Naive thymus-derived CD8-positive, alpha-beta T cell (primary cell): Measurements from ENCODE around the gene WWC1. TPM values are rescaled to one million over a fixed set of nuclear protein-coding genes. Genes with fewer than 3 reads are reported as not detected.
A peak's percentile ranks its signal among the peaks of the same experiment; 100 is the strongest.

Experiments
- ATAC-seq, 2 donors: fragments of 150-1000 bp; cut with Tn5 transposase in 1 of 2; sonication (Bioruptor Pico), chemical (Tn5 transposase) in 1 of 2; 1 replicate in 1 of 2; 2 replicates in 1 of 2; pipeline ENCODE4 v1.10.0; 2021; ENCODE audit warnings: mild to moderate bottlenecking in 2 of 2, moderate library complexity in 2 of 2
- POLR2A ChIA-PET: fragments of 350-600 bp; sonication (Branson Sonifier 250); formaldehyde crosslinking; loops from one replicate; lab custom pipeline; 2021; ENCODE audit warnings: antibody characterized with exemption; lab: Charles Lee
- DNase-seq, 10 donors: peaks; one replicate each; pipeline versions ENCODE4 v3.0.0 to v3.0.0-alpha.2; 2020 to 2022
- H3K27ac Mint-ChIP-seq, 10 donors: one replicate each; pipeline ENCODE4 v1.8.0; 2020 to 2022; ENCODE audit warnings: mild to moderate bottlenecking in 10 of 10, mixed read lengths in 10 of 10, moderate library complexity in 4 of 10, inconsistent platforms in 1 of 10
- H3K27me3 Mint-ChIP-seq, 5 donors: one replicate each; pipeline ENCODE4 v1.8.0; 2021 to 2022; ENCODE audit warnings: mixed read lengths in 5 of 5
- H3K36me3 Mint-ChIP-seq, 3 donors: one replicate each; pipeline ENCODE4 v1.8.0; 2020 to 2022; ENCODE audit warnings: mixed read lengths in 3 of 3, mild to moderate bottlenecking in 2 of 3, inconsistent platforms in 1 of 3
- H3K4me1 Mint-ChIP-seq, 4 donors: one replicate each; pipeline ENCODE4 v1.8.0; 2021 to 2022; ENCODE audit warnings: mixed read lengths in 4 of 4
- H3K4me3 Mint-ChIP-seq, 10 donors: one replicate each; pipeline ENCODE4 v1.8.0; 2020 to 2022; ENCODE audit warnings: mild to moderate bottlenecking in 10 of 10, mixed read lengths in 10 of 10, moderate library complexity in 6 of 10, inconsistent platforms in 1 of 10
- H3K9me3 Mint-ChIP-seq, 9 donors: one replicate each; pipeline ENCODE4 v1.8.0; 2020 to 2022; ENCODE audit warnings: mixed read lengths in 9 of 9, mild to moderate bottlenecking in 3 of 9, inconsistent platforms in 1 of 9, moderate library complexity in 1 of 9
- polyA plus RNA-seq, 3 donors: library from polyadenylated mRNA; unstranded; fragments of 300-500 nt; fragmentation: Illumina TruSeq; gene quantifications; one replicate each; pipeline ENCODE4 v1.2.3, GENCODE V29; 2021
- total RNA-seq, 8 experiments: library from RNA in 2 of 8; stranded (reverse) in 2 of 8; gene quantifications; one replicate each; pipeline ENCODE4 v1.2.3 and lab custom pipeline; 2021 to 2026

WWC1 gene
- total and polyA plus RNA-seq, 5 experiments from 2014 or later = 0.15 to 0.62 TPM; not detected in 3

- Mint-ChIP-seq H3K9me3 (peaks cover 0 to 3% (median 0%) of the 10 kb centered on the region in 9 donors), H3K4me1 (no peaks in the 10 kb centered on the region), H3K36me3 (no peaks in the 10 kb centered on the region), H3K27me3 (peaks cover 3 to 19% (median 4%) of the 10 kb centered on the region in 5 donors), H3K27ac (no peak overlapping the region), H3K4me3 (no peak overlapping the region)
- DNase-seq (no peak), ATAC-seq (no peak)
- POLR2A ChIA-PET = no interaction called here
Observed at GRCh38 chr5:168400429-168401220, 109.2 kb downstream of the WWC1 start.

GRCh38 chr5:168401226-168401625, 109.8 kb downstream of the WWC1 start:
- no peaks in the 10 kb centered on the region for H3K36me3 Mint-ChIP-seq
- POLR2A ChIA-PET = no interaction called here
- DNase-seq (no peak), ATAC-seq (no peak)
- H3K27me3 Mint-ChIP-seq = peaks cover 3 to 22% (median 4%) of the 10 kb centered on the region in 5 donors
- no peak overlapping the region for H3K27ac Mint-ChIP-seq
- H3K4me3 Mint-ChIP-seq = no peak overlapping the region
- H3K4me1 Mint-ChIP-seq = no peaks in the 10 kb centered on the region
- H3K9me3 Mint-ChIP-seq = no peaks in the 10 kb centered on the region

GRCh38 chr5:168401880-168402279, 110.4 kb downstream of the WWC1 start:
- Mint-ChIP-seq H3K27ac (no peak overlapping the region), H3K36me3 (no peaks in the 10 kb centered on the region), H3K4me3 (no peak overlapping the region), H3K9me3 (no peaks in the 10 kb centered on the region), H3K27me3 (peaks cover 3 to 23% (median 4%) of the 10 kb centered on the region in 5 donors), H3K4me1 (no peaks in the 10 kb centered on the region)
- POLR2A ChIA-PET = no interaction called here
- ATAC-seq (no peak), DNase-seq (no peak)

- Mint-ChIP-seq H3K9me3 (no peaks in the 10 kb centered on the region), H3K27ac (no peak overlapping the region), H3K27me3 (peaks cover 3 to 20% (median 4%) of the 10 kb centered on the region in 5 donors), H3K4me3 (no peak overlapping the region), H3K4me1 (peaks cover 2 to 6% (median 4%) of the 10 kb centered on the region in 4 donors), H3K36me3 (no peaks in the 10 kb centered on the region)
- POLR2A ChIA-PET = no interaction called here
- ATAC-seq = no peak
- no peak for DNase-seq
Observed at GRCh38 chr5:168404365-168404764, 112.9 kb downstream of the WWC1 start.

GRCh38 chr5:168407211-168407610, 115.8 kb downstream of the WWC1 start:
- ATAC-seq (no peak), DNase-seq (no peak)
- H3K36me3 Mint-ChIP-seq = no peaks in the 10 kb centered on the region
- H3K27me3 Mint-ChIP-seq = peaks cover 0 to 18% (median 3%) of the 10 kb centered on the region in 5 donors
- no peaks in the 10 kb centered on the region for H3K9me3 Mint-ChIP-seq
- H3K4me3 Mint-ChIP-seq = no peak overlapping the region
- no peak overlapping the region for H3K27ac Mint-ChIP-seq
- peaks cover 2 to 20% (median 12%) of the 10 kb centered on the region in 4 donors for H3K4me1 Mint-ChIP-seq
- POLR2A ChIA-PET = no interaction called here

GRCh38 chr5:168408561-168409305, 117.3 kb downstream of the WWC1 start:
- peaks cover 0 to 18% (median 3%) of the 10 kb centered on the region in 5 donors for H3K27me3 Mint-ChIP-seq
- POLR2A ChIA-PET = no interaction called here
- no peaks in the 10 kb centered on the region for H3K36me3 Mint-ChIP-seq
- no peak overlapping the region for H3K4me3 Mint-ChIP-seq
- no peak overlapping the region for H3K27ac Mint-ChIP-seq
- ATAC-seq = no peak
- DNase-seq = no peak
- H3K9me3 Mint-ChIP-seq = no peaks in the 10 kb centered on the region
- peaks cover 2 to 20% (median 12%) of the 10 kb centered on the region in 4 donors for H3K4me1 Mint-ChIP-seq

- no peak for DNase-seq
- peak overlapping the region in 8 of 10 donors; percentile 0 to 64 (median 34) for H3K4me3 Mint-ChIP-seq
- H3K4me1 Mint-ChIP-seq = peaks cover 2 to 20% (median 12%) of the 10 kb centered on the region in 4 donors
- H3K9me3 Mint-ChIP-seq = no peaks in the 10 kb centered on the region
- POLR2A ChIA-PET = interaction anchor here (0.5 kb wide), 1 partner anchor 42 kb away, joined by 3 read pairs; no protein-coding TSS in a partner anchor
- H3K27ac Mint-ChIP-seq = peak overlapping the region in 4 of 10 donors; percentile 13 to 68 (median 54)
- ATAC-seq = no peak
- H3K27me3 Mint-ChIP-seq = peaks cover 0 to 13% (median 3%) of the 10 kb centered on the region in 5 donors
- H3K36me3 Mint-ChIP-seq = no peaks in the 10 kb centered on the region
Observed at GRCh38 chr5:168409591-168410458, 118.4 kb downstream of the WWC1 start.

GRCh38 chr5:168411871-168412270, 120.4 kb downstream of the WWC1 start:
- Mint-ChIP-seq H3K36me3 (no peaks in the 10 kb centered on the region), H3K4me3 (no peak overlapping the region), H3K9me3 (no peaks in the 10 kb centered on the region), H3K27me3 (no peaks in the 10 kb centered on the region), H3K4me1 (peaks cover 2 to 20% (median 12%) of the 10 kb centered on the region in 4 donors), H3K27ac (no peak overlapping the region)
- ATAC-seq (no peak), DNase-seq (no peak)
- POLR2A ChIA-PET = no interaction called here

- no peaks in the 10 kb centered on the region for H3K27me3 Mint-ChIP-seq
- POLR2A ChIA-PET = no interaction called here
- peaks cover 0 to 20% (median 12%) of the 10 kb centered on the region in 4 donors for H3K4me1 Mint-ChIP-seq
- H3K27ac Mint-ChIP-seq = no peak overlapping the region
- H3K4me3 Mint-ChIP-seq = no peak overlapping the region
- H3K36me3 Mint-ChIP-seq = no peaks in the 10 kb centered on the region
- DNase-seq (no peak), ATAC-seq (no peak)
- no peaks in the 10 kb centered on the region for H3K9me3 Mint-ChIP-seq
Observed at GRCh38 chr5:168413062-168413461, 121.6 kb downstream of the WWC1 start.

- no peak for ATAC-seq
- no peaks in the 10 kb centered on the region for H3K9me3 Mint-ChIP-seq
- H3K4me3 Mint-ChIP-seq = no peak overlapping the region
- peaks cover 0 to 20% (median 12%) of the 10 kb centered on the region in 4 donors for H3K4me1 Mint-ChIP-seq
- H3K27me3 Mint-ChIP-seq = no peaks in the 10 kb centered on the region
- no peak overlapping the region for H3K27ac Mint-ChIP-seq
- POLR2A ChIA-PET = no interaction called here
- H3K36me3 Mint-ChIP-seq = no peaks in the 10 kb centered on the region
- DNase-seq = no peak
Observed at GRCh38 chr5:168413596-168413995, 122.2 kb downstream of the WWC1 start.

GRCh38 chr5:168415401-168415800, 124.0 kb downstream of the WWC1 start:
- Mint-ChIP-seq H3K4me1 (peaks cover 0 to 4% (median 1%) of the 10 kb centered on the region in 4 donors), H3K36me3 (no peaks in the 10 kb centered on the region), H3K27me3 (peaks cover 0 to 2% (median 0%) of the 10 kb centered on the region in 5 donors), H3K4me3 (no peak overlapping the region), H3K27ac (no peak overlapping the region), H3K9me3 (no peaks in the 10 kb centered on the region)
- DNase-seq (no peak), ATAC-seq (no peak)
- POLR2A ChIA-PET = interaction anchor here (0.7 kb wide), 1 partner anchor 251 kb away, joined by 3 read pairs; no protein-coding TSS in a partner anchor

- H3K4me3 Mint-ChIP-seq = no peak overlapping the region
- H3K4me1 Mint-ChIP-seq = peaks cover 0 to 3% (median 0%) of the 10 kb centered on the region in 4 donors
- H3K36me3 Mint-ChIP-seq = no peaks in the 10 kb centered on the region
- H3K9me3 Mint-ChIP-seq = no peaks in the 10 kb centered on the region
- H3K27ac Mint-ChIP-seq = no peak overlapping the region
- ATAC-seq (no peak), DNase-seq (no peak)
- POLR2A ChIA-PET = no interaction called here
- peaks cover 0 to 4% (median 0%) of the 10 kb centered on the region in 5 donors for H3K27me3 Mint-ChIP-seq
Observed at GRCh38 chr5:168415971-168416370, 124.5 kb downstream of the WWC1 start.
